HEK293T (cell line): ENCODE results near the gene PDX1.
A peak's percentile ranks its signal among the peaks of the same experiment; 100 is the strongest.

Experiments
- CTCF ChIA-PET: fragments of 350-600 bp; formaldehyde crosslinking; extraction: SDS; loops from one replicate; lab custom pipeline; 2021; ENCODE audit warnings: antibody characterized with exemption, inconsistent platforms; lab: Yijun Ruan, JAX
- POLR2A ChIA-PET: fragments of 350-600 bp; formaldehyde crosslinking; extraction: SDS; loops from one replicate; lab custom pipeline; 2020; ENCODE audit warnings: antibody characterized with exemption, inconsistent platforms; lab: Yijun Ruan, JAX
- DNase-seq: peaks from one replicate; pipeline ENCODE4 v3.0.0; 2012; ENCODE audit warnings: mixed read lengths; ENCODE audit errors: extremely low spot score
- ARNT ChIP-seq: fragments of 450-650 bp; IDR thresholded peaks from 2 replicates; pipeline ENCODE4 v1.6.1; 2017; ENCODE audit warnings: mild to moderate bottlenecking
- BHLHE40 ChIP-seq: fragments of 450-650 bp; IDR thresholded peaks from 2 replicates; pipeline ENCODE4 v1.6.1; 2016; ENCODE audit warnings: mild to moderate bottlenecking, moderate library complexity, borderline replicate concordance
- CTBP1 ChIP-seq: fragments of 450-650 bp; IDR thresholded peaks from 2 replicates; pipeline ENCODE4 v1.6.1; 2016; ENCODE audit warnings: borderline replicate concordance
- ELF4 ChIP-seq: fragments of 450-650 bp; IDR thresholded peaks from 2 replicates; pipeline ENCODE4 v1.6.1; 2017; ENCODE audit warnings: antibody characterized with exemption
- FOXA1 ChIP-seq: fragments of 450-650 bp; IDR thresholded peaks from 2 replicates; pipeline ENCODE4 v1.6.1; 2016; ENCODE audit warnings: mild to moderate bottlenecking
- FOXK2 ChIP-seq: fragments of 450-650 bp; IDR thresholded peaks from 2 replicates; pipeline ENCODE4 v1.6.1; 2016; ENCODE audit warnings: mild to moderate bottlenecking
- FOXM1 ChIP-seq: fragments of 450-650 bp; IDR thresholded peaks from 2 replicates; pipeline ENCODE4 v1.6.1; 2017; ENCODE audit warnings: mild to moderate bottlenecking, borderline replicate concordance
- HDGF ChIP-seq: fragments of 450-650 bp; IDR thresholded peaks from 2 replicates; pipeline ENCODE4 v1.6.1; 2017; ENCODE audit warnings: antibody characterized with exemption, borderline replicate concordance
- L3MBTL2 ChIP-seq: fragments of 450-650 bp; conservative IDR thresholded peaks from 2 replicates; pipeline ENCODE4 v1.6.1; 2016; ENCODE audit warnings: mild to moderate bottlenecking
- LEF1 ChIP-seq: fragments of 450-650 bp; IDR thresholded peaks from 2 replicates; pipeline ENCODE4 v1.6.1; 2017; ENCODE audit warnings: mild to moderate bottlenecking, borderline replicate concordance
- NFRKB ChIP-seq: fragments of 450-650 bp; IDR thresholded peaks from 2 replicates; pipeline ENCODE4 v1.6.1; 2016; ENCODE audit warnings: mild to moderate bottlenecking, moderate library complexity
- SP1 ChIP-seq: fragments of 450-650 bp; IDR thresholded peaks from 2 replicates; pipeline ENCODE4 v1.6.1; 2017
- SUZ12 ChIP-seq: fragments of 450-650 bp; IDR thresholded peaks from 2 replicates; pipeline ENCODE4 v1.6.1; 2016; ENCODE audit warnings: mild to moderate bottlenecking
- TARDBP ChIP-seq: fragments of 450-650 bp; IDR thresholded peaks from 2 replicates; pipeline ENCODE4 v1.6.1; 2016
- ZNF384 ChIP-seq: fragments of 450-650 bp; IDR thresholded peaks from 2 replicates; pipeline ENCODE4 v1.6.1; 2016
- TF ChIP-seq, protein P1 (sequence below): fragments of 450-650 bp; IDR thresholded peaks from 2 replicates; pipeline ENCODE4 v1.6.1; 2016

The PDX1 gene

DNA sequence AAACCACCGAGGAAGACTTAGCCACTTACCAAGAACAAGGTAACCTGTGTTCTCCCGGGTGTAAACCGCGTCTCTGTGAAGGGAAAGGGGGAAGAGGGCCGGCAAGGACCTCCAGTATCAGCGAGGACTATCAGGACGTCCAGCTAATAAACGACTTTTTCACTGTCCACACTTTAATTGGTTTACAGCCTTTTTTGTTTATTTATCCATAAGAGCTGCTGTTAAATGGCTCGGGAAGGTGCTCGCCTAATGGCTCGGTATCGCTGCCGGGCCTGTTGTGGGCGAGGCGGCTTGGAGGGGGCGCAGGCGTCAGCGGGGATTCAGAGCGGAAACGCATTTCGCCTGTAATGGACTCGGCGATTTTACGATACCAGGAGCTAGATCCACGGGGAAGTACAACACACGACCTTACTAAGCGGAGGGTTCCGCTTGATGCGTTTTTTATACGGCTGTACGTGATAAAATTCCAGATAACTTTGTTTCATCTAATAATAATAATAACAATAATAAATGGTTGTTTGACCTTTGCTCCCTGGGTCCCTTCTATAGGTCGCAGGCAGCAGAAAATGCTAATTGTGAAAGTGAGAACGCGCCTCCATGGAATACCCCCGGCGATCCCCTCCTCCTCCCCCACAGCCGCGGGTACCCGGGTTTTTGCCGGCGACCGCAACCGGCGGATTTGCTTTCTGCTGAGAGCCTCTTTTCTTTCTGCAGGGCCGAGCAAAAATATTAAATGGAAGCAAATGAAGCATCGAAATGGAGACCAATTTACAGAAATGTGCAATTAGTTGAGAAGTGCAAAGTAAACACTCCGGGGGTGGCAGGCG lies 2.5 kb upstream of the PDX1 start:
- peak; percentile 62 for DNase-seq
- ChIA-PET POLR2A (no interaction called here), CTCF (no interaction called here)
- TF ChIP-seq LEF1 (no peak), BHLHE40 (no peak), SP1 (no peak), FOXM1 (no peak), ELF4 (no peak), ZNF384 (no peak), TARDBP (no peak), SUZ12 (no peak), FOXK2 (no peak), HDGF (no peak), FOXA1 (no peak), CTBP1 (no peak)

DNA sequence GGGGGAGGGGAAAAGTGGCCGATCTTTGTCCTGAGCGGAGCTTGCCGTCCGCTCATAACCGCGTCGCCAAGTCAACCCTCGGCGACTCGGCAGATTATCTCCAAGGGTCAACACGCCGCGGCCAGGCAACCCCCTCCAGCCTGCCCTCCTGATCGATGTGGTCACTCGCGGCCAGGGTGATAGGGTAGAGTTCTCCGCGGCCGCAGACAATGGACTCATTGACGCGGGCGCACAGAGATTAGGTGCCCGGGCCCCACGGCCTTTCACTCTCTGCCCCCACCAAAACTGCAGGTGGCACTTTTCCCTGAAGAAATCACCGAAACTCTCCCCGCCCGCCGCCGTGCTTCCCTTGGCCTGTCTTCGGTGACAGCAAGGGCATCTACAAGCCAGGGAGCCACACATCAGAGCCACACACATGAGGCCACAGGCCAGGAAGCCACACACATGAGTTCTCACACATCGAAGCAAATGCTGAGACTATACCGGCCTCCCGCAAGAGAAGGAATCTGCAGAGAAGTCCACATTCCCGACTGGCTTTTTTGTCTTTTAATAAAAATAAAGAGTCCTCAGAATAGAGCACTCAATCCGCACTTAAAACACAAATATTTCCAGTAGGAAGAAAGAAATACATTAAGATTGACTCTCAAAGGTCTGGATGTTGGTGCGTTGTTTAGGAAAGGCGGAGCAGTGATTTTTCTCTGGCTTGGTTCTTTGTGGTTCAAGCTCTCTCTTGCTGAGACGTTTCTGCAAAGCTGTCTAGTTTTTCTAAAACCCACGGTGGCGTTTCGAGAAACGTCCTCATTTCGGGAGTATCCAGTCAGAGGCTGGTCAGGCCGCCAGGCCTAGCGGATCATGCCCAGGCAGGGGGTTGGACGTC lies 1.5 kb upstream of the PDX1 start:
- POLR2A ChIA-PET: no interaction called here
- no peak for DNase-seq
- TF ChIP-seq TARDBP (no peak), LEF1 (no peak), ARNT (no peak), HDGF (no peak), ELF4 (no peak), SP1 (no peak), CTBP1 (no peak), FOXK2 (no peak)
- TF ChIP-seq, protein P1, sequence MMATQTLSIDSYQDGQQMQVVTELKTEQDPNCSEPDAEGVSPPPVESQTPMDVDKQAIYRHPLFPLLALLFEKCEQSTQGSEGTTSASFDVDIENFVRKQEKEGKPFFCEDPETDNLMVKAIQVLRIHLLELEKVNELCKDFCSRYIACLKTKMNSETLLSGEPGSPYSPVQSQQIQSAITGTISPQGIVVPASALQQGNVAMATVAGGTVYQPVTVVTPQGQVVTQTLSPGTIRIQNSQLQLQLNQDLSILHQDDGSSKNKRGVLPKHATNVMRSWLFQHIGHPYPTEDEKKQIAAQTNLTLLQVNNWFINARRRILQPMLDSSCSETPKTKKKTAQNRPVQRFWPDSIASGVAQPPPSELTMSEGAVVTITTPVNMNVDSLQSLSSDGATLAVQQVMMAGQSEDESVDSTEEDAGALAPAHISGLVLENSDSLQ: no peak
- CTCF ChIA-PET: no interaction called here

DNA sequence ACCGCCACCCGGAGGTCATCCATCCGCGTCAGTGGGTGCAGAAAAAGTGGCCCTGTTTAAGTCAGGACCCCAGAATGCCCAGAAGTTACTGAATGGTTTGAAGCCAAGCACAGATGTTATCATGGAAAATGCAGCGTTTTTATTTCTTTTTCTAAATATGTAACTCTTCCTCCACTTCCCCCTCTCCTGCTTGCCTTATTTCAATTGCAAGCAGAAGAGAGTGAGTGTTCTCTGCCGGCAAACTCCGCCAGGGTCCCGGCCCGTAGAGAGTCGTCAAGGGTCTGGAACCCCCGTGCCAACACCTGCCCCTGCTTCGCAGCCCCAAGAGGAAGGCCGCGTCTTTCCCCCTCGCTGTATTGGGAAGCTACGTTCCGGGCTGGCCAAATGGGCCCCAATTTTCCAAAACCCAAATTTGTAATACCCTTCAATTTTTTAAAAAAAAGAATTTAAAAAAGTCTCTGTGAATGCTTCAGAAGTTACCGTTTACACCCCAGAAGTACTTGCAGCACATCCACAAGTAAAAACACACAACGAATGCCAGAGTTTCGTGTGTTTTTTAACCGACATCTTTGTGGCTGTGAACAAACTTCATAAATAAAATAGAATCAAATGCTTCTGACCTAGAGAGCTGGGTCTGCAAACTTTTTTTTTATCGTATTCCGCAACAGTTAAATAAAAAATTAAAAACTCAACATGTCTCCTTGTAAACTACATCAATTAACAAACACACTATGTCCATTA lies 712 bp upstream of the PDX1 start:
- POLR2A ChIA-PET: no interaction called here
- CTCF ChIA-PET: interaction anchor here (1.6 kb wide), 1 partner anchor 35 kb away, joined by 5 read pairs; no protein-coding TSS in a partner anchor
- TF ChIP-seq CTBP1 (no peak), SP1 (no peak), SUZ12 (no peak), LEF1 (no peak), TARDBP (no peak)
- no peak for DNase-seq

DNA sequence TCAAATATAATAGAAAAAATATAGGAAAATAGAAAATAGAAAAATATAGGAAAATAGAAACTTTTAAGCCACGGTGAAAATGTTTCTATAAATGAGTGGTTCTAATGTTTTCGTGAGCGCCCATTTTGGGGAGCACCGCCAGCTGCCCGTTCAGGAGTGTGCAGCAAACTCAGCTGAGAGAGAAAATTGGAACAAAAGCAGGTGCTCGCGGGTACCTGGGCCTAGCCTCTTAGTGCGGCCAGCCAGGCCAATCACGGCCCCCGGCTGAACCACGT lies 204 bp upstream of the PDX1 start:
- ChIA-PET CTCF (interaction anchor here (1.6 kb wide), 1 partner anchor 34 kb away, joined by 5 read pairs; no protein-coding TSS in a partner anchor), POLR2A (interaction anchor here (1.3 kb wide), 1 partner anchor 34 kb away, joined by 3 read pairs; no protein-coding TSS in a partner anchor)
- DNase-seq: no peak
- TF ChIP-seq FOXM1 (no peak), ARNT (no peak), L3MBTL2 (no peak), LEF1 (no peak), SUZ12 (no peak), TARDBP (no peak), BHLHE40 (no peak), SP1 (no peak), FOXK2 (no peak), ZNF384 (no peak), CTBP1 (no peak), HDGF (no peak), ELF4 (no peak), NFRKB (no peak), FOXA1 (no peak)
- TF ChIP-seq, protein P1: no peak

DNA sequence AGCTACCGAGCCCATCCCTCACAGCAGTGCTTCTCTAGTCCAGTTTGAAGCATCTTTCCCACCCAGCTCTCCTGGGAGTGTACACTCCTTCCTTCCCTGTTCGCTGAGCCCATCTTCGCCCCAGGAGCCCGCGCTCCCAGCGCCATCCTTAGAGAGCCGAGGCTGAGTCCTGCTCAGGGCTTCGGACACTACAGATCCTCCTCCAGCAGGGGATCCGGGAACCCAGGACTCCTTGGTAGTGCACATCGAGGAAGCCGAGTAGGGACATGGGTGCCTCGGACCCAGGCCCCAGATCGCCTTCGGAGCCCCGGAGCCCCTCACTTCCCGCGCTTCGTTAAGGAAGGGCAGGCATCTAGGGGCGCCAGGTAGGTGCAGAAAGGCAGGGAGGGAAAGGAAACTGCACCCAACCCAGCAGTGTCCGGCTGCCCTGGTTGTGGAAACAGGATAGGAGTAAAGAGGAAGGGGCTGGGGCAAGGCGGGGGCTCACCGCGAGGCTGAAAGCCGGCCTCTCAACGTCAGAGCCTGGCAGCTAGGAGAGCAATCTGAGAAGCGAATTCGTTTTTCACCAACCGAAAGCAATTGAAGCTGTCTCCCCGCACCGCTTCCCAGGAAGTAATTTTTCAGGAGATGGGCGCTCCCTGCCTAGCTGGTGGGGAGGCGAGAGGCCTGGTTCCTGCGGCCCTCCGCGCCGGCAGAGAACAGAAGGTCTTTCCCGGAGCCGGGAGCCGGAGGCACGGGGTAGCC lies 1.0 kb downstream of the PDX1 start:
- TF ChIP-seq ZNF384: no peak
- TF ChIP-seq SP1: no peak
- no peak for TF ChIP-seq ARNT
- no peak for TF ChIP-seq SUZ12
- no peak for TF ChIP-seq NFRKB
- no peak for TF ChIP-seq FOXK2
- TF ChIP-seq L3MBTL2: no peak
- no peak for TF ChIP-seq ELF4
- TF ChIP-seq FOXM1: no peak
- TF ChIP-seq, protein P1: no peak
- ChIA-PET POLR2A (interaction anchor here (1.3 kb wide), 1 partner anchor 33 kb away, joined by 3 read pairs; no protein-coding TSS in a partner anchor), CTCF (interaction anchor here (1.6 kb wide), 1 partner anchor 33 kb away, joined by 5 read pairs; no protein-coding TSS in a partner anchor)
- DNase-seq: no peak
